ENCODE measurements around the gene EIPR1. TPM values are rescaled to one million over a fixed set of nuclear protein-coding genes. Genes with fewer than 3 reads are reported as not detected.

The EIPR1 gene
- total RNA-seq, 1 donor = 23.3 TPM

- TF ChIP-seq CTCF (IDR thresholded peaks at IDR 0.05; ENCODE audit: insufficient read depth, low read length) = no peak
- no peak overlapping the region for H3K4me3 ChIP-seq (ENCODE audit: low read depth, low read length)
- DNase-seq (ENCODE audit: low read depth) = no peak
These were observed 229.7 kb downstream of the EIPR1 start for GRCh38 chr2:3147651-3148530.

GRCh38 chr2:3146772-3147650, 230.6 kb downstream of the EIPR1 start:
- TF ChIP-seq CTCF (IDR thresholded peaks at IDR 0.05; ENCODE audit: insufficient read depth, low read length) = no peak
- no peak for DNase-seq (ENCODE audit: low read depth)
- H3K4me3 ChIP-seq (ENCODE audit: low read depth, low read length) = no peak overlapping the region

GRCh38 chr2:3146175-3146574, 231.4 kb downstream of the EIPR1 start:
- DNase-seq (ENCODE audit: low read depth) = no peak
- no peak for TF ChIP-seq CTCF (IDR thresholded peaks at IDR 0.05; ENCODE audit: insufficient read depth, low read length)

GRCh38 chr2:3145471-3146021, 232.1 kb downstream of the EIPR1 start:
- no peak for DNase-seq (ENCODE audit: low read depth)
- no peak for TF ChIP-seq CTCF (IDR thresholded peaks at IDR 0.05; ENCODE audit: insufficient read depth, low read length)
- no peak overlapping the region for H3K4me3 ChIP-seq (ENCODE audit: low read depth, low read length)

More at GRCh38 chr2:3146175-3146574, 231.4 kb downstream of the EIPR1 start:
- H3K4me3 ChIP-seq (ENCODE audit: low read depth, low read length) = no peak overlapping the region

- TF ChIP-seq CTCF (IDR thresholded peaks at IDR 0.05; ENCODE audit: insufficient read depth, low read length) = no peak
- DNase-seq (ENCODE audit: low read depth) = no peak
- no peak overlapping the region for H3K4me3 ChIP-seq (ENCODE audit: low read depth, low read length)
These were observed 232.8 kb downstream of the EIPR1 start for GRCh38 chr2:3144856-3145255.

- no peak overlapping the region for H3K4me3 ChIP-seq (ENCODE audit: low read depth, low read length)
- no peak for DNase-seq (ENCODE audit: low read depth)
- TF ChIP-seq CTCF (IDR thresholded peaks at IDR 0.05; ENCODE audit: insufficient read depth, low read length) = no peak
These were observed 234.0 kb downstream of the EIPR1 start for GRCh38 chr2:3143602-3144001.
